Measurements from ENCODE around the gene MYRF.

Gene MYRF

GRCh38 chr11:61795459-61795858, 43.0 kb downstream of the MYRF start:
- no peak for DNase-seq (ENCODE audit: low read depth)

GRCh38 chr11:61795876-61796526, 43.6 kb downstream of the MYRF start:
- DNase-seq (ENCODE audit: low read depth): no peak

GRCh38 chr11:61797263-61797944, 45.0 kb downstream of the MYRF start:
- DNase-seq (ENCODE audit: low read depth): peak; percentile 51

- DNase-seq (ENCODE audit: low read depth): no peak
Observed at GRCh38 chr11:61799665-61800284, 47.3 kb downstream of the MYRF start.

- no peak for DNase-seq (ENCODE audit: low read depth)
Observed at GRCh38 chr11:61800331-61801281, 48.2 kb downstream of the MYRF start.

GRCh38 chr11:61802605-61803004, 50.2 kb downstream of the MYRF start:
- no peak for DNase-seq (ENCODE audit: low read depth)

- no peak for DNase-seq (ENCODE audit: low read depth)
Observed at GRCh38 chr11:61803889-61804647, 51.6 kb downstream of the MYRF start.

GRCh38 chr11:61805146-61805545, 52.7 kb downstream of the MYRF start:
- no peak for DNase-seq (ENCODE audit: low read depth)

- DNase-seq (ENCODE audit: low read depth): no peak
Observed at GRCh38 chr11:61806785-61807184, 54.3 kb downstream of the MYRF start.

GRCh38 chr11:61810671-61811175, 58.3 kb downstream of the MYRF start:
- no peak for DNase-seq (ENCODE audit: low read depth)

GRCh38 chr11:61811831-61812230, 59.4 kb downstream of the MYRF start:
- no peak for DNase-seq (ENCODE audit: low read depth)

GRCh38 chr11:61812736-61813411, 60.4 kb downstream of the MYRF start:
- no peak for DNase-seq (ENCODE audit: low read depth)

- no peak for DNase-seq (ENCODE audit: low read depth)
Observed at GRCh38 chr11:61814247-61814957, 62.0 kb downstream of the MYRF start.

- peak; percentile 52 for DNase-seq (ENCODE audit: low read depth)
Observed at GRCh38 chr11:61814958-61815789, 62.7 kb downstream of the MYRF start.

GRCh38 chr11:61815790-61816735, 63.6 kb downstream of the MYRF start:
- DNase-seq (ENCODE audit: low read depth): peak; percentile 60

GRCh38 chr11:61816736-61817455, 64.5 kb downstream of the MYRF start, which contains the start of gene FADS1:
TSS of gene FADS1 (minus strand) at chr11:61817003. CDS start at chr11:61816929, 74 bp downstream.
- DNase-seq (ENCODE audit: low read depth): peak; percentile 75
